HPDE6-E6E7 (cell line): Measurements from ENCODE around the gene REN.

Experiments used
- DNase-seq: peaks from one replicate; pipeline ENCODE4 v3.0.0; 2011; ENCODE audit warnings: missing footprints; ENCODE audit errors: extremely low spot score

Gene REN

DNA sequence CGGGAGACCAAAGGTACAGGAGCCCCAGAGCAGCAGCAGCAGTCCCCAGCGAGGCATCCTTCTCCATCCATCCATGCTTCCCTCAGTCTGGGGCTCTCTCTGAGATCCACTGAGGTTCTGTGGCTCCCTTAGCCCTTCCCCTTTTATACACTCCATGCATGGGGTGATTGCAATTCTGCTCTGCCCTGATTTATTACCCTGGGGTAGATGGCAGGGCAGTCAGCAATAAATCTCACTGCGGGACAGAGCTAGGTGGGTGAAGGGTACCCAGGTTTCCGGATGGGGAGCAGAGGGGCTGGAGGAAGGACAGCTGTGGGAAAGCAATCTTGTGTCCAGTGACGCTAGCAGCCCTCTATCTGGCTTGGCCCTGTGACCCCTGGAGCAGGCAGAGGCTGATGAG is at the start of gene REN:
Gene REN (minus strand): TSS at position 119 of the 400 bp plus-strand sequence. CDS start 44 bp downstream, at position 75.
- DNase-seq = no peak

DNA sequence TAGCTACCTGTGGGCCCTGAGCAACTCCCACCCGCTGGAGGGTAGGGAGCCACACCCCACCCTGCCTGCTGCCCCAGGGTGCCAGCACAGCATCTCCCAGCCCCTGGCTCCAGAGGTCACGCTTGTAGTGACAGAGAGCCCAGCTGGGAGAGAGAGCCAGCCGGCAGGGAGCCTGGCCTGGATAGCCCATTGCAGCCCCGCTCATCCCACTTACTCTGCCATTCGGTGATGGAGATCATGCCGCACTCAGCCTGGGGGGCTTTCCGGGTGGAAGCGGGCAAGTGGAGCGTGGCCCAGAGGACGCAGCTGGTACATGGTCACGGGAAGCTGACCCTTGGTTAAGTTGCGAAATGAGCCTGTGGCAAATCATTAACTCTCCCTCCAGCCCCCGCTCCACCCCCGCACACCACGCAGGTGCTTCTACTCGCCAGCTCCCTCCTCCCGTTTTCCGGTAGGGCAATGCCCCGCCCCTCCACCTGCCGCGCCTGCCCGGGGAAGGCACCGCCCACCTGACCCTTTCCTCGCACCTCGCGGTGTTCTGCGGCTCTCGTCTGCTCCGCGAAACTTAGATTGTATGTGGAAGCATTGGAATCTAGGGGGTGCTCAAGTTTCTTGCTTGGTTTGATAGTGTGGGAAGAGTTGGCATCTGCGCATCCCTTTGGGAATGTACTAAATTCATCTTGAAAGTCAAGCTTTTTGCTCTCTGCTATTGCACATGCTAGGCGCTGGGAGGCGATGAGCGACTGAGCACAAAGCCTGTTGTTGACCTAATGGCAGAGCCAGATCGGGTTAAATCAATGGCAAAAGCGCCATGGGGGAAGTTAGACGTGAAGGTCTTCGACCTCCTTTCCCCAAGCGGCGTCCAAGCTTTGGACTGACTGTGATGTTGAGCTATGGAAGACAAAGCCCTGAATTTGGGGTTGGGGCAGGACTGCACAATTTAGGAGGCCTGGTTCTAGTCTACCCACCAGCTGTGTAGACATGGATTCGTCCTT is 47.8 kb upstream of the REN start, which contains the start of gene GOLT1A:
Gene GOLT1A (minus strand): TSS at position 321 of the 995 bp plus-strand sequence. CDS start 82 bp downstream, at position 239.
- DNase-seq = peak; percentile 84

DNA sequence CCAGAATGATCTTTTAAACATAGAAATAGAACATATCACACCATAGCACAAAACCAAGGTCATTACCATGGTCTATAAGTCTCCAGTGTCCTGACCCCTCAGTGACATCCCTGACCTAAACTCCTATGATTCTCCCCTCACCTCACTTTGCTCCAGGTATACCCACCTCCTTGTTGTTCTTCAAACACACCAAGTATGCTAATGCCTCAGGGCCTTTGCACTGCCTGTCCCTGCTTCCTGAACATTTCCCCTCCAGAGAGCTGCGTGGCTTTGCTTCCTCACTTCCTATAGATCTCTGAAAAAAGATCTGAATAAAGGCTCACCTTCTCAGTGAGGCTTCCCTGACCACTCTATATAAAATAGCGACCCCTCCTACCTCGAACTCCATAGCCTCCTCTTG is 46.6 kb upstream of the REN start:
- DNase-seq = no peak

GRCh38 chr1:204211046-204211445 is 44.9 kb upstream of the REN start:
- DNase-seq = no peak

DNA sequence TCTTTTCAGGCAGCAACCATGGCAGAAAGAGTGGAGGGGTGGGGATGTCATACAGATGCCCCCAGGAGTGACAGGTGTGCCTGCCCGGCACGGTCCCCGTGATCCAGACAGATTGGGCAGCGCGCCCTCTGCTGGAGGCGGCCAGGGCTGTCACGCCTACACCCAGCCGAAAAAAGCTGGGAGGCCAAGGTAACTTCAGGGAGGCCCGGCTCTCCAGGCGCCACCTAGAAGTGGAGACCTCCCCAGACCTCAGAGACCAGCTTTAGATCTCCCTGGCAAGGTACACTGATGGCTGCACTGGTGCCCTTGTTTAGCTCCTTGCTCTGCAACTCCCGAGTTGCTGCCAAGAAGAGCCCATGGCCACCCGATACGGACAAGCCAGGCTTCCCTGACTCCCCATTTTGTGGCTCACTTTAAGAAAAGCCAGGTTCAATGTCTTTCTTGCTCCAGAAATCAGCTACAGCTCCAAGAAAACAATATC is 41.0 kb upstream of the REN start:
- peak; percentile 77 for DNase-seq

DNA sequence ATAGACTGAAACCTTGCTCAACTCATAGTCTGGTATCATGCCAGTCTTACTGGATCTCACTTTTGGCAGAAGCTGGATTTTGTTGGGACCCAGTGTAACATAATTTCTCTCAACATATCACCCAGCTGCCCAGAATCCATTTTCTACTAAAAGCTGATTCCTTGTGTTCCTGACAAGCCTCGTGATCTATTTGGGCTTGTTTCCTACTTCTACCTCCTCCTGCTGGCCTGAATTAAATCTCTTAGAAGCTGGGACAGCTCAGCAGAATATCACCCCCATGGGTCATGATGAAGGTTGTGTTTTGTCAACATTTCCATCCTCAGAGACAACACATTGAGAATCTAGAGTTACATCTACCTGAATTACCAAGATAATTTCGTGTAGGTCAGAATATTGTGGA is 40.0 kb upstream of the REN start:
- no peak for DNase-seq

- no peak for DNase-seq
These were observed 39.3 kb upstream of the REN start for GRCh38 chr1:204205486-204205885.

GRCh38 chr1:204204944-204205343 is 38.8 kb upstream of the REN start:
- DNase-seq = no peak

- DNase-seq = no peak
These were observed 37.1 kb upstream of the REN start for GRCh38 chr1:204203206-204203767.

DNA sequence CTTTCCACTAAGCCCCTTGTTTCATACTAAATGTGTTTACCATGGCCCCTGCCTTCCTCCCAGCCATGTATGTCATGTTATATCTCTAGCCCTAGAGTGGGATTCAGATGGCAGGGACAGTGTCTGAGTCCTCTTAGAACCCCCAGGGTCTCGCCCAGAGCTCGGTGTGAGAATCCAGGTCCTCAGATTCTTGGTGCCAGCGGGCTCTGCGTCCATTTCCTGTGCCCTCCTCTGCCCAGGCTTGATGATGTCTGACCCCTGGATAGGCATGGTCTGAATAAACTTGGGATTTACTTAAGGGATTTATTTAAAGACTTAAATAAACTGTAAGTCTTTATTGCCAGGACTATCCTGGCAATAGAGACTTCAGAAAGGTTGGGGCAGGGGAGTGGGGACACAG is 36.3 kb upstream of the REN start:
- DNase-seq = no peak

DNA sequence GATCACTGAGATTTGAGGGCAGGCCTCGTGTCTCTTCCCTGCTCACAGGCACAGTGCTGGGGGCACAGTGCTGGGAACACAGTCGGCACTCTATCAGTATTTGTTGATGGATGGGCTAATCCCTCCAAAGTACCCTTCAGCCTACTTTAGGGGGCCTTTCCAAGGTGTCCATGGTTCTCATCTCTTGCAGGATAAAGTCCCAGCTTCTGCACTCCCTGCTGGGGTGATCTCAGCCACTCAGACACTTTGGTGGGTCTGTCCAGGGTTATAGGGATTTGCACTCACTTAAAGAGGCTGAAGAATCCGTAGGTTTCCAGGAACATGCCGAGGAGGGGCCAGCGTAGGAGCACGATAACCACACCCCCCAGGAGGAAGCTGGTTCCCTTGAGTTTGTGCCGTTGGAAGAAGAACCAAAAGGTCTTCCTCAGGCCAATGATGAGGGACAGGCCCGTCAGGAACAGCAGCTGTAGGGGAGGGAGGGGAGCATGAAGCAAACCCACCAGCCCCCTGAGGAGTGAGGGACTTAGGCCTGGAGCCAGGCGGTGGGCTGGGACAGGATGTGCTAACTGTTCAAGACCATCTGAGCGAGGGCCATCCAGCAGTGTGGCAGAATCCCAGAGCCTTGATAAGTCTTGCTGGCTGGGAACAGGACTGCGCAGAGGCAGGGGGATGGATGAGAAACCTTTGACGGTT is 35.4 kb upstream of the REN start:
- DNase-seq = no peak

GRCh38 chr1:204199579-204199978 is 33.4 kb upstream of the REN start:
- DNase-seq = no peak

DNA sequence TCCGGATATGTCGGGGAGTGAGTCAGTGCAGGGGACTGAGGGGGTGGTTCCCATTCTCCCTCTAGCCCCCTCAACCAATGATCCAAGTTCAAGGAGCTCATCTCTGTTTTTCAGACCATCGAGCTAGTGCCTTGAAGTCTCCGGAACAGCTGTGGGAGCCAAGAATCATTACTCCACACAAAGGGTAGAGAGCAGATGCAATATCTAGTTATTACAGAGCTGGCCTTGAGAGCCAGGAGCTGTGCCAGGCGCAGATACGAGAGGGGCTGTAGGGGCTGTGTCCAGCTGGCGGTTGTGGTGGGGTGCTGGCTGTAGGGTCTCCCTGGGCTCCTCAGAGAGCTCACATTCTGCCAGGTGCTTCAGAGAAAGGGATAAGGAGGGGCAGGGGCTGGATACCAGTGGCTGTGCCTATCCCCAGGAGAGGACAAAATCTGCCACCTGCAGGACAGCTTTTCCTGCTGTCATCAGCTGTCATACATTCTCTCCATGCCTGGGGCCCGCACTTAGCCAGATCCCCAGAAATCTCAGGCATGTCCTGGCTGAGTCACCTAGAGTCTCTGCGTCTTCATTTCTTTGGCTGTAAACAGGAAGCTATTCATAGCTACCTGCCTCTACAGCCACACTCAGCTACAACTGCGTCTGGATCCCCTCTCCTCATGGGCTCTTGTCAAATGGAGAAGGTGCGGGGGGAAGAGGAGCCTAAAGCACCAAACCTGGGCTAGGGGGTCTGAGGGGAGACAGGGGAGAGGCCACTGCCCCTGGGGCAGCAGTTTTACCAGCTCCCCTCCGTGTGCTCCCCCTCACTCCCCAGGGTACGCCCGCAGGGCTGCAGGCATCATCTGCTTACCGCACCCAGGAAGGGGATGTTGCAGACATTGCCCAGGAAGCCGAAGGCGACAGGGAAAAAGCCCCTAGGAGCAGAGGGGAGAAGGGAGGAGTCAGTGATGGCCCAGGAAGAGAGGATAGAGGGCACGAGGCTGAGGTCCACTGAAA is 32.5 kb upstream of the REN start:
- peak; percentile 94 for DNase-seq

DNA sequence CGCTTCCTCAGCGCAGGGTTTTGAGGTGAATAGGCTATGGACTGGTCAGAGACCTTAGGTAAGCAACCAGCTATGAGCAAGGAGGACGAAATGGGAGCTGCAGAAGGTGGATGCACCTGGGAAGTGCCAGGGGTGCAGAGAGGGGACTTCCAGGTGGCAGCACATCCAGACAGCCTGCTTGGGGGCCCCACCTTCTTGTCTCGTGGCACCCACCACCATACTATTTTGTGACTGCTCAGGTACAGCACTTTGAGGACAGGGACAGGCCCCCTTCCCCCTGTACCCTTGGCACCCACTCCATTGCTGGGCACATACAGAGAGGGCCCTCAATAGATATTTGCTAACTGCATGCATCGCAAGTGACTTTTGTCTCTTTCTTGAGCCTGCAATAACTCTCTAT is 30.9 kb upstream of the REN start:
- no peak for DNase-seq

DNA sequence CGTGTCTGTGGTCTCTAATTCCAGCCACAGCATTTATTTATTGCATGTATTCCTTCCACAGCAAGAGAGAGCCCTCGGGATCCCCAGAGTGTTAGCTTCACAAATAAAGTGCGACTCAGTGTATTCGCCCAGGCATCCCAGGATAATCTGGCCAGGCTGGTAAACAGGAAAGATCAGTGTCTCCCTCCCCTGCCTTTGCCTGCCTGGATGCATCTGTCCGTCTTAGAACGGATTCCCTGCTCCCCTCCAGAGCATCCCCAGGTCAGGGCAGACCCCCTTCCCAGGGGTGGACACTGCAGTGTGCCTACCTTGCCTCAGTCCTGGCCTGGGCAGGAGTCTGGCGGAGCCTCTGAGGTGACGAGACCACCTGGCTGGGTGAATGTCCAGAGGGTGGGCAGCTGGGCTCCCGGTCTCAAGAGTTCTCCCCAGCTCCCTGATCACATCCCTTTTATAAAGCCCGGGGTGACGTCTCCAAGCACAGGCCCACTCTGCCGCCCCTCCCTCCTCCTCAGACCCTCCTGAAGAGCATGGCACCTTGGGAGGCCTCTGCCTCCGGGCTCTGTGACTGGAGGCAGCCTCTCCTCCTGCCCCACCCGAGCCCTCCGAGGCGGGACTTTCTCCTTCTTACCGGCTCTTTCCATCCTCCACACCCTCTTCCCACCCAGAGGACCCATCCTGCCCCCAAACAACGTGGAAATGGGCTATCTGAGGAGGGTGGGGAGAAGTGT is 30.1 kb upstream of the REN start, which contains the start of gene KISS1:
Gene KISS1 (minus strand): TSS at position 424 of the 728 bp plus-strand sequence. CDS start 3,615 bp downstream, outside the sequence.
- no peak for DNase-seq

GRCh38 chr1:204194771-204195170 is 28.6 kb upstream of the REN start:
- no peak for DNase-seq

GRCh38 chr1:204194080-204194479 is 27.9 kb upstream of the REN start:
- DNase-seq = no peak

- no peak for DNase-seq
These were observed 26.6 kb upstream of the REN start for GRCh38 chr1:204192589-204193352.

DNA sequence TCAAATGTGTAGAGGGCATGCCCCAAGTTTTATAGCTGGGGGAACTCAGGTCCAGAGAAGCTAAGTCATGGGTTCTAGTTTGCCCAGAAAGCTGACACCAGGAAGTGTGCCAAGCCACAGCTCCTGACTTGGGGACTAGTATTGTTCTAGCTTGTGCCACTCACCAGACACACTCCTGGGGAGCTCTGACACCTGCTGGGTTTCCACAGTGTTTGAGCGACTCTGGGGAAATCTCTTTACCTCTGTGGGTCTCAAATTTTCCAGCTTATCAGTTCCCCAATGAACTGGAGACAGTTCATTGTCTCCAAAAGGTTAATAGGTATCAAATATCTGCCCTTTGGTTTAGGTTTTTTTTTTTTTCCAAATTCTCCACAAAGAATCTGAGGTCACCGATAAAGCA is 25.9 kb upstream of the REN start:
- DNase-seq = no peak
